ENCODE results near the gene SOCS3.

GRCh38 chr17:78365561-78366108 lies 5.8 kb upstream of the SOCS3 start:
- no peak for TF ChIP-seq ZNF16 (tag by site-specific recombination; IDR thresholded peaks at IDR 0.05; ENCODE audit: low read depth)
- no peak for TF ChIP-seq CTCF (tag by site-specific recombination; IDR thresholded peaks at IDR 0.05)
- no peak for TF ChIP-seq ZNF580 (tag by site-specific recombination; IDR thresholded peaks at IDR 0.05)
